ENCODE results near the gene NUMA1.

- TF ChIP-seq ZNF331 (CRISPR knock-in tag; IDR thresholded peaks at IDR 0.05; ENCODE audit: low read depth) (no peak), POLR2AphosphoS5 (IDR thresholded peaks at IDR 0.05; ENCODE audit: low read depth) (no peak), EZH2 (IDR thresholded peaks at IDR 0.05; ENCODE audit: low read depth, unreplicated experiment) (no peak), CREB1 (CRISPR knock-in tag; IDR thresholded peaks at IDR 0.05; ENCODE audit: low read depth) (no peak), REST (IDR thresholded peaks at IDR 0.05; ENCODE audit: unreplicated experiment) (no peak), EZH2phosphoT487 (IDR thresholded peaks at IDR 0.05; ENCODE audit: unreplicated experiment) (no peak), JUNB (IDR thresholded peaks at IDR 0.05; ENCODE audit: unreplicated experiment) (no peak), NANOG (IDR thresholded peaks at IDR 0.05; ENCODE audit: borderline replicate concordance) (no peak), STAT1 (IDR thresholded peaks at IDR 0.05; ENCODE audit: unreplicated experiment) (no peak), ZNF114 (CRISPR knock-in tag; IDR thresholded peaks at IDR 0.05) (no peak)
- TF ChIP-seq, protein P1, sequence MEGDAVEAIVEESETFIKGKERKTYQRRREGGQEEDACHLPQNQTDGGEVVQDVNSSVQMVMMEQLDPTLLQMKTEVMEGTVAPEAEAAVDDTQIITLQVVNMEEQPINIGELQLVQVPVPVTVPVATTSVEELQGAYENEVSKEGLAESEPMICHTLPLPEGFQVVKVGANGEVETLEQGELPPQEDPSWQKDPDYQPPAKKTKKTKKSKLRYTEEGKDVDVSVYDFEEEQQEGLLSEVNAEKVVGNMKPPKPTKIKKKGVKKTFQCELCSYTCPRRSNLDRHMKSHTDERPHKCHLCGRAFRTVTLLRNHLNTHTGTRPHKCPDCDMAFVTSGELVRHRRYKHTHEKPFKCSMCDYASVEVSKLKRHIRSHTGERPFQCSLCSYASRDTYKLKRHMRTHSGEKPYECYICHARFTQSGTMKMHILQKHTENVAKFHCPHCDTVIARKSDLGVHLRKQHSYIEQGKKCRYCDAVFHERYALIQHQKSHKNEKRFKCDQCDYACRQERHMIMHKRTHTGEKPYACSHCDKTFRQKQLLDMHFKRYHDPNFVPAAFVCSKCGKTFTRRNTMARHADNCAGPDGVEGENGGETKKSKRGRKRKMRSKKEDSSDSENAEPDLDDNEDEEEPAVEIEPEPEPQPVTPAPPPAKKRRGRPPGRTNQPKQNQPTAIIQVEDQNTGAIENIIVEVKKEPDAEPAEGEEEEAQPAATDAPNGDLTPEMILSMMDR (conservative IDR thresholded peaks at IDR 0.05; ENCODE audit: low read depth in 2 of 2) = no peak
- TF ChIP-seq, protein P2, sequence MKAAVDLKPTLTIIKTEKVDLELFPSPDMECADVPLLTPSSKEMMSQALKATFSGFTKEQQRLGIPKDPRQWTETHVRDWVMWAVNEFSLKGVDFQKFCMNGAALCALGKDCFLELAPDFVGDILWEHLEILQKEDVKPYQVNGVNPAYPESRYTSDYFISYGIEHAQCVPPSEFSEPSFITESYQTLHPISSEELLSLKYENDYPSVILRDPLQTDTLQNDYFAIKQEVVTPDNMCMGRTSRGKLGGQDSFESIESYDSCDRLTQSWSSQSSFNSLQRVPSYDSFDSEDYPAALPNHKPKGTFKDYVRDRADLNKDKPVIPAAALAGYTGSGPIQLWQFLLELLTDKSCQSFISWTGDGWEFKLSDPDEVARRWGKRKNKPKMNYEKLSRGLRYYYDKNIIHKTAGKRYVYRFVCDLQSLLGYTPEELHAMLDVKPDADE (IDR thresholded peaks at IDR 0.05) = no peak
These were observed 13.5 kb downstream of the NUMA1 start for GRCh38 chr11:72066855-72067254.
